ENCODE data around the gene COPS7A.

- no peak for TF ChIP-seq CTCF (IDR thresholded peaks at IDR 0.05; ENCODE audit: low read length)
- no peak for TF ChIP-seq EZH2 (optimal IDR thresholded peaks at IDR 0.05; ENCODE audit: low read depth, low read length)
These were observed 14.9 kb upstream of the COPS7A start for GRCh38 chr12:6708960-6709394.
